ENCODE results near the gene ITPR2.
"Not testable (repeated sequence)": the region's sequence is repeated elsewhere in the genome, so short reads cannot be mapped to it uniquely, and the experiment has no call there.

The ITPR2 gene

DNA sequence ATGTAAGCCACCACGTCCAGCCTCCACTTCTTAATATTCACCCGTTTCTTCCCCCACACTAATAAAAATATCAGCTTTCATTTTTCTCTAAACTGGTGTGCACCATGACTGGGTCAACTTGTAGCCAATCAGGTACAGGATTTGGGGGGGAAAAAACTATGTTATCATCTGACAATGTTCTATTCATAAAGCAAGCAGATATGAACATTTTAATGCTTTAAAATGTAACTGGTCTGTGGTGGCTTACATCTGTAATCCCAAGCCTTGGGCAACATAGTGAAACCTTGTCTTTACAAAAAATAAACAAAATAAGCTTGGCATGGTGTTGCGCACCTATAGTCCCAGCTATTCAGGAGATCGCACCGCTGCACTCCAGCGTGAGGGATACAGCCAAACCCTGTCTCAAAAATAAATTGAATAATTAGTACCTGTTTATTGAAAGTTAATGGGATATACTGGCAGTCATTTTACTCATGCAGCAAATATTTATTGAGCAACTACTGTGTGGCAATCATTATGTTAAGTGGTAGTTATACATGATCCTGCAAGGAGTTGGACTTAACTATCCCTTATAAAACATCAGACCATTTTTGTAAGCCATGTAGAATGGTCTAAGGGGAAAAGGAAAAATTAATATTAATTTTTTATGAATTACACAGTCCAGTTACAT lies 15.3 kb upstream of the ITPR2 start:
- DNase-seq (ENCODE audit: low read depth in 2 of 2) = no peak

DNA sequence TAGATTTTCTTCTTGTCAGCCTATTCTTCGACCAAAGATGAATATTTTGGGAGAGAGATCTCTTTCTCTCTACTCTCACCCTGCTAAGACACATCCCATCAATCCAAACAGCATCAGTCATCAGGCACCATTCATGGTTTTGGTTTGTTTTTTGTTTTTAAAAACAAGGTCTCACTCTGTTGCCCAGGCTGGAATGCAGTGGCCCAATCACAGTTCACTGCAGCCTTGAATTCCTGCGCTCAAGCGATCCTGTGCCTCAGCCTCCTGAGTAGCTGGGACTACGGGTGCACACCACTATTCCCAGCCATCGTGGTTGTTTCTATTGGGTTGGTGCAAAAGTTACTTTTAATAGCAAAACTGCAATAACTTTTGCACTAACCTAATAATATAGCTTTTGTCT lies 14.4 kb upstream of the ITPR2 start:
- no peak for DNase-seq (ENCODE audit: low read depth in 2 of 2)

DNA sequence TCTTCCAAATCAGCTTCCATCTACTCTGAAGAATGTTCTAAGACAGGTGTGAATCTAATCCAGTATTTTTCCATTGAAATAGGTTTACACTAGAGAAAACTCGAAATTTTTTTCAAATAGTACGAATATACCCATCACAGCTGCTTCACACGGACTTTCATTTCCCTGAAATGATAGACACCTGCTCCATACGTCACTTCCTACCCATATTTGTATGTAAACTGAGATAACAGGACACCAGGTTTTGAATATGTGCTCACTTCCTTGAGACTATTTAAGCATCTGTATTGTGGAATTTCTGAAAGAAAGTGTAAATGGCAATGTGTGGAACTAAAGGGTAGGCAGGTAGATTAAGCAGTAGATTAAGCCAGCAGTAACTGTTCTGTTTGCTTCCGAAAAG lies 13.4 kb upstream of the ITPR2 start:
- DNase-seq (ENCODE audit: low read depth in 2 of 2) = no peak

DNA sequence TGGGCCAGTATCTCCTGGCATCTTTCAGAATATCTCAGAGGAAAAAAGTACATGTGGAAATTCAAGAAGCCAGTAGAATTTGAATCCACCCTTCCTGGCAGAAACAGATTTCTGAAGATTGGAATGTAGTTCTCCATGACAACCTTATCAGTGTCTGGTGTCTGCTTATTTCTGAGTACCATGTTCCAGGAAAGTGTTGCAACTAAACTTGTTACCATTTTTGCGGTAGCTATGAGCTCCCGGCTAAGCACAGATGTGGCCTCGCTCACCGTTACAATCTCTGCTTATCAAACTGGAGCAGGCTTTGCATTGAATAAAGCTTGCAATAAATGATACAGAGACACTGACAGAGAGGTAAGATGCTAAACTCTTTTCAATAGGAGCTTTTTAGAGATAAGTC lies 13.0 kb upstream of the ITPR2 start:
- no peak for DNase-seq (ENCODE audit: low read depth in 2 of 2)

DNA sequence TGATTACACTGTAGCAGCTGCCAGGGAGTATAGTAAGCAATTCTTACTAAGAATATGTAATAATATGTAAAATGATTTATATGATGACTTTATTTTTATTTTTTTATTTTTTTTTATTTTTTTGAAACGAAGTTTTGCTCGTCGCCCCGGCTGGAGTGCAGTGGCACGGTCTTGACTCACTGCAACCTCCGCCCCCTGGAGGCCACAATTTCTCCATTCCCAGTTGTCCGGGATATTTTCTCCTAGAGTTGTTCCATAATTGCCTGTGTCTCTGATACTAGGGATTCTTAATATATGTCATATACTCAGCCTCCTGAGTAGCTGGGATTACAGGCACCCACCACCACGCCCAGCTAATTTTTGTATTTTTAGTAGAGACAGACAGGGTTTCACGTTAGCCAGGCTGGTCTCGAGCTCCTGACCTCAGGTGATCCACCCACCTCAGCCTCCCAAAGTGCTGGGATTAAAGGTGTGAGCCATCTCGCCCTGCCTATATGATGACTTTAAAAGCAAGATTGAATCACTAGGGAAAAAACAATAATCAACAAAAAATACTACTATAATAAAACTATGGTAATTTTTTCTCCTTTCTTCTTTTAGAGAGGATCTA lies 12.2 kb upstream of the ITPR2 start:
- no peak for DNase-seq (ENCODE audit: low read depth in 2 of 2)

DNA sequence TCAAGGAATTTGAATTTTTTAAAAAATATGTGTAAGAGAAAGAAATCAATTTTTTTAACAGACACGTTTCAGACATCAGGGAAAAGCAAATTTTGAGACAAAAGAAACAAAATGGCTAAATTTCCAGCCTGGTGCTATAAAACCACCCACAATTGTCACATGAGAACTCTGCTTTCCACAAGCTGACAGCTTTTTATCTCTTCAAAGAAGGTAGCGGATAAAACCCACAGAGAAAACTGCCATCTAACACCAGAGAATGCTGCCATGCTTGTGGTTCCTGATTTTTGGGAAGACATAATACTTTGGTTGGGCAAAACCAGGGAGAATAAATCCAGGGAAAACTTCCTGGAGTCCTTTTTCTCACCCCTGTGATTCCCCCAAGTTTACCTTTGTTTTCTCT lies 10.3 kb upstream of the ITPR2 start:
- no peak for DNase-seq (ENCODE audit: low read depth in 2 of 2)

DNA sequence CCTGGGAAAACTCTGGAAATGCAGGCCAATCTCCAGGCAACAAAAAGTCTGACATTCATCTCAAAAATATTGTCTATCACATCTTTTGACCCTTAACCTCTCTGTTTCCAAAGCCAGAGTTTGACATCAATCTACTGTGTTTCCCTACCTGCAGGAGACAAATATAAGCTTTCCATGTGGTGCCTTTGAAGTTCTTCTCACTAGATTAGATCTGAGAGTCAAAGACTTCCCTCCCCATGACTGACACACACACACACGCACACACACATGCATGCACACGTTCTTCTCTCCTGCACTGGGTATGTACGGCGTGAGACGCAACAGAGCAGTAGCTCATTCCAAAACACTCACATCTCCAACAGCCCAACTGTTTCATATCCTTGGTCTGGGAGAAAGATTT lies 8.1 kb upstream of the ITPR2 start:
- DNase-seq (ENCODE audit: low read depth in 2 of 2) = no peak

DNA sequence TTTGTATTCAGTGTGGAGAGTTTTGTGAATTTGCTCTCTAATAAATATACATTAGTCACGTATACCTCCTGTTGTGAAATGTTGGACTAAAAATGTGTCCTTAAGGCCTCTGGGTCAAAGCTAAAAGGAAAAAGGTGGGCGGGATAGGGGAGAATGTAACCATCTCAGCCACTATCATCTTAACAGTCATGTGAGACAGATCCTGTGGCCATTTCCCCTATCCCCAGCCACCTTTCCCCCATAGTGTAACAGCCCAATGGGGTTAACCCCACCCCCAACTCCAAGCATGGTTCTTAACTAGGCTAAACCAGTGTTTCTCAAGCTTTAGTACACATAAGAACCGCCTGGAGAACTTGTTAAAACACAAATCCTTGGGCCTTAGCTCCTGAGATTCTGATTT lies 6.5 kb upstream of the ITPR2 start:
- no peak for DNase-seq (ENCODE audit: low read depth in 2 of 2)

DNA sequence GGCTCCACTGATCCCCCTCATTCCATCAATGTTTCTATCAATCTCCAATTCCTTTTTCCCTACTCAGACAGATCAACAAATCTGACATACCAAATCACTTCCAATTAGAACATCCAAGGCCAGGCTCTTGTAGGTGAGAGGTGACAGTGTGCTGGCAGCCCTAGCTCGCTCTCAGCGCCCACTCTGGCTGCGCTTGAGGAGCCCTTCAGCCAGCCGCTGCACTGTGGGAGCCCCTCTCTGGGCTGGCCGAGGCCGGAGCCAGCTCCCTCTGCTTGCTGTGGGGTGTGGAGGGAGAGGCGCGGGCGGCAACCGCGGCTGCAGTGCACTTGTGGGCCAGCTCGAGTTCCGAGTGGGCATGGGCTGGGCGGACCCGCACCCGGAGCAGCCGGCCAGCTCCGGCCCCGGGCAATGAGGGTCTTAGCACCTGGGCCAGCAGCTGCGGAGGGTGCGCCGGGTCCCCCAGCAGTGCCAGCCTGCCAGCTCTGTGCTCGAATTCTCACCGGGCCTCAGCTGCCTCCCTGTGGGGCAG lies 6.0 kb upstream of the ITPR2 start:
- no peak for DNase-seq (ENCODE audit: low read depth in 2 of 2)

DNA sequence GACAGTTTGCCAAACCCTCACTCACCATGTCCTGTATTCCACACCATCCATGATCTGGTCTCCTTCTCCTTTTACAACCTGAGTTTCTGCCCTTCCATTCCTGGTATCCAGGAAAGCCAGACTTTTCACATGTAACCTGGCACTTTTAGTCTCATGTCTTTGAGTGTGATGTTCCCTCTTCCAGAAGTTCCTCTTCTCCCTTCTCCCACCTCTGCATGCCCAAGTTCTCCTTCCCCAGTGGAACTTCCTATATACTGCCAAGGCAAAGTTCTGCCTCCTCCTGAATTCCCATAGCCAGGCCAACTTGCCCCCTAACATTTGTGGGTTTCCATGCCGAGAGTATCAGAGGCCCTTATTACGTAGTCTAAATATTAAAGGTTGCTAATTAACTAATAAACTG lies 3.2 kb upstream of the ITPR2 start:
- DNase-seq (ENCODE audit: low read depth in 2 of 2) = no peak

DNA sequence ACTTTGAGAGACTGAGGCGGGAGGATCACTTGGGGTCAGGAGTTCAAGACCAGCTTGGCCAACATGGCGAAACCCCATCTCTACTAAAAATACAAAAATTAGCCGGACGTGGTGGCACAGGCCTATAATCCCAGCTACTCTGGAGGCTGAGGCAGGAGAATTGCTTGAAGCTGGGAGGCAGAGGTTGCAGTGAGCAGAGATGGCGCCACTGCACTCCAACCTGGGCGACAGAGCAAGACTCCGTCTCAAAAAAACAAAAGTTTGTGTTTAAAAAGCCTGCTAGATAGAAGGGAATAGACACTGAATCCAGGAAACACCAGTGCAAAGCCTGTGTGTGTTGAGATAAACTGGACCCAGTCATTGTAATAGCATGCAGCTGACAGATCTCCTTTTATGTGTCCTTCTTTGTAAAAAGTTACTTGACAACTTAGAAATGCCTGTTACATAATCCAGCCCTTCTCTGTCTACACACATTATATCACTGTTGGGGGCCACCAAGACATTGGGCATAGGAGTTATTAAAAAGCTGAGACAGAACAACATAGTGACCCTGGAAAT lies 1.6 kb upstream of the ITPR2 start:
- DNase-seq (ENCODE audit: low read depth in 2 of 2) = not testable (repeated sequence)

DNA sequence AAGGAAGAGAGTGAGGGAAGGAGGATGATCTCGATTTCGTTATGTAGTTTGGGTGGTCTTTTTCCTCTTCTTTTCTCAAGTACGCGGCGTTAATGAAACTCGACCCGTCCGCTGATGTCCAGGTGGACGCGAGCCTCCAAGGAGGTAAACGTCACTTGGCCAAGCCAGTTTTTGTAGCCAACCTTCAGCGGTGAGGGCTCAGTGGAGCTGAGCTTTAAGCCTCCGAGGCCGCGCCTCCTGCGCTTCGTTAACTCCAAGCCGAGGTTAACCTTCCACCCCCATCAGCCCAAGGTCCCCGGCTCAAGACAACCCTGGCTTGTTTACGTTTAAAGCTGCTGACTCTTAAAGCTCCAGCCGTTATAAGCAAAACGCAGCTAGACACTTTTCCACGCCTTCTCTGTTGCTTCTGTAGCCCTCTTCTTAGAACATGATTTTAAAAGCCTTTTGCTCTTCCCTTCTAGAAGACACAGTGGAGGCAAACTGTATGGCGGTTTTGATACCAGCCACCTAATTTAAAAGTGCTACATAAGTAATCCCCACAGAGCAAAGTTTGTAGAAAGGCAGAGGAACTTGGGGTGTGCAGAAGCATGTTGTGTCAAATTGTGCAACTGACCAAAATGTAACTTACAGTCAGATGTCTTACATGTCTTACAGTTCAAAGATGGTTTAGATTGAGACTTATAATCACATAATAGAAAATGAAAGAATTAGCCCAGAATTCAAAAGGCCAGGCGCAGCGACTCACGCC lies 923 bp upstream of the ITPR2 start:
- no peak for DNase-seq (ENCODE audit: low read depth in 2 of 2)

DNA sequence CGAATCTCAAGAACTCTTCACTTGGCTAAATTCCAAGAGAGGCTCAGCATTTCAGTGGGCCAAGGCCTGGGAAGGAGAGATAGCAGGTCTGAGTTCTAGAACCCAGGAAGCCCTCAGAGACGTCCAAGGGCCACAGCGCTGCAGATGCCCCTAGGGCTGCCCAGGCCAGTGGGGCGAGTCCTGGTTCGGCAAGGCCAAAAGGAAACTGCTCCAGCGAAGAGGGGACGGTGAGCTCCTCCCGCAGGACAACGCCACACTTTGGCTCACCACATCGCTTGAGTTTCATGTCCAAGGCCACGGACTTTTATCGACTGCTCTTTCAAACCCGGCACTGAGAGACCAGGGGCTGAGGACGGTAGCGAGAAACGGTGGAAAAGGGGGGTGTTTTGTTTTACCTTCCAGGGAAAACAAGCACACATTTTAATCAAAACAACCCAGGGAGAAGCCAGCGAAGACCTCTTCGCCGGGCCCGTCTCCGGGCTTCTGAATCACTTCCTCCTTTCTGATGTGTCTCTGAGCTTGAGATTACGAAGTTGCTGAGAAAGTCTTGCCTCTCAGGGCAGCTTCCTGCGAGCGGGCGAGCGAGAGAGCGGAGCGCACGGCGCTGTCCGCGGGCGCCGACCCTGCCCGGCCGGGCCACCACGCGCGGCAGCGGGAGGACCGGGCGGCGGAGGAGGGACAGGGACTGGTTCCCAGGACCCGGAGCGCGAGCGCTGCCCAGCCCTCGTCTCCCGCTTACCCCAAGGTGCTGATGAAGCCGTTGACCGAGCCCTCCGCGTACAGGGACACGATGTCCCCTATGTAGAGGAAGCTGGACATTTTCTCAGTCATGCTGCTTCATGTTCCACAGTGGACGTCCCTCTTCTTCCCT lies 808 bp downstream of the ITPR2 start:
- DNase-seq (ENCODE audit: low read depth in 2 of 2) = peak; percentile 32 to 43

DNA sequence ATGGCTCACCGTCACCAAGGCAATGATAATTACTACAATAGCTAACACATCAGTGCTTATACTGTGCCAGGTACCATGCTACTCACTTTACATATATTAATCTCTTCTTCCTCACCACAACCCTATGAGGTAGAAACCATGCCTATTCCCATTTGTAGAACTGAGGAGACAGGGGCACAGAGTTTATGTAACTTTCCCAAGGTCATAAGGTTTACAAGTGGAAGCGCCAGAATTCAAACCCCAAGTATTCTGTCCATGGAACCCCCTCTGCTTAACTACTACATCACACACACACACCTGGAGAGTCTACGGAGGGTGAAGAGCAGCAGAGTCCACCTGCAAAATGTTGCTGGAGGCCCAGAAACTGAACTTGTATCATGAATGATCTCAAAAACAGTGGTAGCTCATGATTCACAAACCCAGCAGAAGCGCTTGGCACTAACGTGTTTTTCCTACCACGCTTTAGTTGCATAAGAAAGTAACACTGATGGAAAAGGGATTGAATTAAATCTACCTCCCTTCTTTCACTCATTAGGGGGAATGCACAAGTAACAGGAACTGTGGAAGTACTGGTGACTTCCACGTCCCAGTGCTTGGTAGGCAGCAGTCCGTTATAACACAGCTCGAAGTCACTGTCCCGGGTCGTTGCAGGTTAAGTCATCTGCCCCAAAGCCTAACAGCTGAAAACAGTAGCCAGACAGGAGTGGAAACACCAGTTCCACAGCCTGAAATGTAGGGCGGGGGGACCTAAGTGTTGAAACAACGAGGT lies 2.0 kb downstream of the ITPR2 start:
- no peak for DNase-seq (ENCODE audit: low read depth in 2 of 2)

DNA sequence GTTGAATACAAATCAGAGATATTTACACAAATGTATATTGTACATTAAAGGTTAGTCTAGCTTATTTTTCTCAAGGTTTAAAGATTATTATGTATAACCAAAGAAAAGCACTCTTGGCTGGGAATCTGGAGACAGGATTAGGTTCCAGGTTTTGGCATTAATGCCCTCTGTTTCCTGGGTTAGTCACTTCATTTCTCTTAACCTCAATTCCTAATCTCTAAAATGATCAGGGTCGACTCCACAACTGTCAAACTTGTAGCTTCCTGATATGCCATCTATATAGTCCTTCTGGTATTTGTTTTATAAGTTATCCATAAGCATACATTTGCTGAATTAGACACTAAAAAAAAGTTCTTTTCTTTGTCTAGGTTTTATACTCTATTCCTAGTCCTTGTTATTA lies 2.6 kb downstream of the ITPR2 start:
- no peak for DNase-seq (ENCODE audit: low read depth in 2 of 2)

DNA sequence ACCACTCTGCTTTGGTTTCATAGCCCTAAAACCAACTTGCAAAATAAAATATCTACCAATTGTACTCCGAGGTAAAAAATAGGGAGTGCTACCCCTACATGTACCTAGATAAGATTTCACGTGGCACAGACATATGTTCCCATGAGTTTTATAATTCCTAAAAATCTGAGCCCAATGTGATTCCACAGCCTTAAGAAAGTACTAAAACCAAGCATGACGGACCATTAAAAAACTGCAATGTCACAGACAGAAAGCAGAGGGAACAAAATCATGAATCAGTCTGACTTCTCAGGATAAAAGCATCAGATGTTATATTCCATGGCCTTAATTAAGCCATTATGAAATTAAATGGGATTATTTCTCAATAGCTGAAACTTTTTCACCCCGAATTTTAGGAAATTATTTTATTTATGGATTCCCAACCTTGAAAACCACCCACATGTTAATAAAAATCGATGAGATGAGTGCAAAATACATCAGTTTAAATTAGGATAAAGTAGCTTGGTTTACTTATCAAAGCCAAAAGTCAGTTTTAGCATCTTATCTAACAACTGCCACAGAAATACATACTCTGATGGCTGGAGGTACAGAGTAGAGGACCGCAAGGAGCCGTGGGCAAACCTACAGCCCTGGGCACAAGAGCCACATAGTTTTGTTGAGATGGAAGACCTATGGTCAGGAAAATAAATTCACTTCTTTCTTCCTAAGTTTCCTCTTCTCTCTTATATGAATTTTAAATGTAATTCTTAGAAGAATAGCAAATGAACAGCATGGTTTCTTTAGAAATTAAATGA lies 4.5 kb downstream of the ITPR2 start:
- no peak for DNase-seq (ENCODE audit: low read depth in 2 of 2)

DNA sequence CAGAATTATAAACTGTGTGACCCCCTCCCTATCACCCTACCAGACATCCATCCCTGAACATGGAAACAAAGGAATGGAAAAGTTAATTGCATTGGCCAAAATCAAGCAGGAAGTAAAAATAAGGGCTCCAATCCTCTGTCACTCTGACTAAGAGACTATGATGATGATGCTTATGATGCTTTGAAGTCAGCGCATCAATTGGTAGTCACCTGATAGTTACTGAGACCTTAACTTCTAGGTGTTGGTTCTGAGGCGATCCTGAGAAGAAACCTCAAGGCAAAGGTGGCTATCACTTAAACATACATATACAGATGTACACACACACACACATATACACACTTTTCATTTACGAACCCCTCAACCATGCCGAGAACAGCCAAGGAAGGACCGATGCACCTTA lies 6.6 kb downstream of the ITPR2 start:
- no peak for DNase-seq (ENCODE audit: low read depth in 2 of 2)

DNA sequence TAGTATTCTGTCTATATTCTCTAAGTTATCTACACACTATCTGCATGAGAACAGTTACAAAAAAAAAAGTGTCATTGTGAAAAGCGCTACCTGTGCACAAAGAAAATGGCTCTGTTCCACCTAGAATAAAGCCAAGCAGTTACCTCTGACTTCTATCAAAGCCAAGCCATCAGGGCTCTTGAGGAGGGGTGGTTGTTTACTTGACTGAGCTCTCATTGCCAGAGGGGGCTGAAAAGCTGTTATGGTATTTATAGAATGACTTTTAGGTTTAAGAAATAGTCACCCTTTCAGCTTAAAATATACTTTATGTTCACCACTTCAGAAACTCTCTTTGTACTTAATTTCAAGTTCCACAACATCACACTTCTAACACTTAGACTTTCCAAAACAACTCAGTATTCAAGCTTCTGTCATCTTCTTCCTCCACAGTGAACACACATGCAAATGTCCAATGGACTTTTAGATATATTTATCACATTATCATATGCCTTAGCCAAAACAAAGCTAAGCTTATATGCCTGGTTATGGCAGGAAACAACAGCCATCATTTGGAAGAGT lies 7.5 kb downstream of the ITPR2 start:
- no peak for DNase-seq (ENCODE audit: low read depth in 2 of 2)

DNA sequence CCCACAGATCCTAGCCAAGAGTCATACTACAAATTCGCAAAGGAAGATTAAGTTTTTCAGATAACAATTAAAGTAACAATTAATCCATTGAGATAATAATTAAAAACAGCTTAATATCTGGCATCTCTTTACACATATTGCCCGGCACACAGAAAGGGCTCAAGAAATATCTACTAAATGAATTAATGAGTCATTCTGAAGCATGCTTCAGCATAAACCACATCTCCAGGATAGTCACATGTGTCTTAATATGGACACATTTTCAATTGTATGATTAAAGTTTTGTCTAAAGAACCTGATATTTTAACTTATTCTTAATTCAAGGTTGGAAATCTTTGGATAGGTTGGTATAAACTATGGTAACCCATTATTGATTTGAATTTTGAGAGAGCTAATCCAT lies 9.6 kb downstream of the ITPR2 start:
- DNase-seq (ENCODE audit: low read depth in 2 of 2) = no peak

DNA sequence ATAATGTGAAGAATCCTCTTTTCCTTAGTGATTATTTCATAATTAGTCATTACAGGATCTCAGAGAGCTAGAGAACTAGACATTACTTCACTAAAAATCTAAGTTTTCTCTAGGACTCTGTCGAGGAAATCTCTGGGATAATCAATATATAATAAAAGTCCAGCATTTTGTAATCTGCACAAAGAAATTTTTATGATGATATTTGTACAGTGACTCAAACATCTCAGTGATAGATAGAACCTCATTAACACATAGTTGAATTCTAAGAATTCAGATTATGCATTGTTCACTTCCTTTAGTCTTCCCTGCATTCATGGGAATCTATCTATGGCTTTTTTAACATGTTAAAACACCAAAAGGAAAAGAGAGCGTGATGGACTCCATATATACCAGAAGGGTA lies 11.0 kb downstream of the ITPR2 start:
- no peak for DNase-seq (ENCODE audit: low read depth in 2 of 2)
